ENCODE data around the gene FNDC5. TPM values are rescaled to one million over a fixed set of nuclear protein-coding genes. Genes with fewer than 3 reads are reported as not detected.

The FNDC5 gene
- total and polyA plus RNA-seq, 9 of the 15 experiments (the other 6 are each of a cell fraction or from before 2014, with no cell fraction given): 0.06 to 2.1 (median 0.22) TPM

DNA sequence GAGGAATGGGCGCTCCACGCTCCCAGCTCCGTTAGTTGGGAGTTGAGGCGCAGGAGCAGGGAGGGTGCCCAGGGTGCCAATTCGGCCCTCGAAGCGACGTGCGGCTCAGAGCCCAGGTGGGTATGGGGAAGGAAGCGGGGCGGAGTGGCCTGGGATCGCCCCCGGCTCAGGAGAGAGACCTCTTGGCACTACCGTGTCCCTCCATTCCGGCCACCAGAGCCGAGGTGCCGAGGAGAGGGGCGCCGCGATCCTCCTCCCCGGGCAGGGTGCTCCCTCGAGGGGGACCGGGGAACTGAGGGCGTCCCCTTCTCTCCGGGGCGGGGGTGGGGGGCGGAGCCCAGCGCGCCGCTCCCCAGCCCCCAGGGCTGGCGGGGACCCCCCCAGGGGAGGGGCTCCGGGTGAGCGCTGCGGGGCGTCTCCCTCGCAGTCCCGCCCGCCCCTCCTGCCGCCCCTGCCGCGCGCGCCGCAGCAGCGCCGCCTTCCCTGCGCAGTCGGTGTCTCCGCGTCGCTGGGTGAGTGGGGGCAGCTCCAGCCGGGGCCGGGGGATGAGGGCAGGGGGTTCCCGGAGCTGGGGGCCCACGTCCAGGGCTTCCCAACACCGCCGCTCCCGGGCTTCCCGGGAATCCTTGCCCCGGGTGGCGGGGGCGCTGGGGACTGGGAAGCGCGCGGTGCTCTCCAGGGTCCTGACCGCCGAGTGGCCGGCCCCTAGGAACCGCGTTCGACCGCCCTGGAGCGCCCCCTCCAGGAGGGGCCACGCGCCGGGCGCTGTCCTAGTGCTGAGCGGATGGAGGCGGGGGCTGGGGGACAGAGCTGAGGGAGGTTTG is 15.5 kb upstream of the FNDC5 start, which contains the start of gene HPCA (continued):
- TF ChIP-seq, protein P1, sequence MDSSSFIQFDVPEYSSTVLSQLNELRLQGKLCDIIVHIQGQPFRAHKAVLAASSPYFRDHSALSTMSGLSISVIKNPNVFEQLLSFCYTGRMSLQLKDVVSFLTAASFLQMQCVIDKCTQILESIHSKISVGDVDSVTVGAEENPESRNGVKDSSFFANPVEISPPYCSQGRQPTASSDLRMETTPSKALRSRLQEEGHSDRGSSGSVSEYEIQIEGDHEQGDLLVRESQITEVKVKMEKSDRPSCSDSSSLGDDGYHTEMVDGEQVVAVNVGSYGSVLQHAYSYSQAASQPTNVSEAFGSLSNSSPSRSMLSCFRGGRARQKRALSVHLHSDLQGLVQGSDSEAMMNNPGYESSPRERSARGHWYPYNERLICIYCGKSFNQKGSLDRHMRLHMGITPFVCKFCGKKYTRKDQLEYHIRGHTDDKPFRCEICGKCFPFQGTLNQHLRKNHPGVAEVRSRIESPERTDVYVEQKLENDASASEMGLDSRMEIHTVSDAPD (CRISPR knock-in tag; IDR thresholded peaks at IDR 0.05): no peak
- TF ChIP-seq SREBF2 (CRISPR knock-in tag; IDR thresholded peaks at IDR 0.05) (peak; percentile 99), ZNF583 (CRISPR knock-in tag; IDR thresholded peaks at IDR 0.05) (peak; percentile 87; the same call in 1 of the 2 replicates), PHF20 (IDR thresholded peaks at IDR 0.05; ENCODE audit: partially characterized antibody) (no peak), TRIM24 (IDR thresholded peaks at IDR 0.05) (0 out of 4 replicates have a peak, but pooled peaks of 1 of the 2 experiments have one; percentile 50), PTBP1 (IDR thresholded peaks at IDR 0.05; ENCODE audit: low read depth, low read length) (no peak), ZC3H8 (IDR thresholded peaks at IDR 0.05) (no peak), CLOCK (CRISPR knock-in tag; IDR thresholded peaks at IDR 0.05; ENCODE audit: borderline replicate concordance) (no peak), SRSF7 (optimal IDR thresholded peaks at IDR 0.05; ENCODE audit: low read depth, low read length) (no peak), L3MBTL2 (IDR thresholded peaks at IDR 0.05) (no peak), ARID4B (CRISPR knock-in tag; IDR thresholded peaks at IDR 0.05) (peak; percentile 100), SMARCB1 (IDR thresholded peaks at IDR 0.05; ENCODE audit: insufficient read length, low read depth) (peak; percentile 71)
- TF ChIP-seq, protein P2, sequence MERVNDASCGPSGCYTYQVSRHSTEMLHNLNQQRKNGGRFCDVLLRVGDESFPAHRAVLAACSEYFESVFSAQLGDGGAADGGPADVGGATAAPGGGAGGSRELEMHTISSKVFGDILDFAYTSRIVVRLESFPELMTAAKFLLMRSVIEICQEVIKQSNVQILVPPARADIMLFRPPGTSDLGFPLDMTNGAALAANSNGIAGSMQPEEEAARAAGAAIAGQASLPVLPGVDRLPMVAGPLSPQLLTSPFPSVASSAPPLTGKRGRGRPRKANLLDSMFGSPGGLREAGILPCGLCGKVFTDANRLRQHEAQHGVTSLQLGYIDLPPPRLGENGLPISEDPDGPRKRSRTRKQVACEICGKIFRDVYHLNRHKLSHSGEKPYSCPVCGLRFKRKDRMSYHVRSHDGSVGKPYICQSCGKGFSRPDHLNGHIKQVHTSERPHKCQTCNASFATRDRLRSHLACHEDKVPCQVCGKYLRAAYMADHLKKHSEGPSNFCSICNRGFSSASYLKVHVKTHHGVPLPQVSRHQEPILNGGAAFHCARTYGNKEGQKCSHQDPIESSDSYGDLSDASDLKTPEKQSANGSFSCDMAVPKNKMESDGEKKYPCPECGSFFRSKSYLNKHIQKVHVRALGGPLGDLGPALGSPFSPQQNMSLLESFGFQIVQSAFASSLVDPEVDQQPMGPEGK (CRISPR knock-in tag; IDR thresholded peaks at IDR 0.05; ENCODE audit: borderline replicate concordance): no peak
- TF ChIP-seq, protein P3, sequence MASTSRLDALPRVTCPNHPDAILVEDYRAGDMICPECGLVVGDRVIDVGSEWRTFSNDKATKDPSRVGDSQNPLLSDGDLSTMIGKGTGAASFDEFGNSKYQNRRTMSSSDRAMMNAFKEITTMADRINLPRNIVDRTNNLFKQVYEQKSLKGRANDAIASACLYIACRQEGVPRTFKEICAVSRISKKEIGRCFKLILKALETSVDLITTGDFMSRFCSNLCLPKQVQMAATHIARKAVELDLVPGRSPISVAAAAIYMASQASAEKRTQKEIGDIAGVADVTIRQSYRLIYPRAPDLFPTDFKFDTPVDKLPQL (IDR thresholded peaks at IDR 0.05; ENCODE audit: extremely low read depth, insufficient read length): no peak

Data from K562 (cell line).